GM19023 (cell line): ENCODE measurements around the gene ACVR1B.
"Not testable (repeated sequence)": the region's sequence is repeated elsewhere in the genome, so short reads cannot be mapped to it uniquely, and the experiment has no call there.

Source experiments
- ATAC-seq: cut with Tn5 transposase; IDR thresholded peaks from one replicate; pipeline ENCODE4 v1.9.1; 2021; ENCODE audit warnings: mild to moderate bottlenecking, moderate library complexity; ENCODE audit not compliant: unreplicated experiment

ACVR1B gene

GRCh38 chr12:51969643-51970042 lies 18.1 kb downstream of the ACVR1B start:
- ATAC-seq, result no peak

GRCh38 chr12:51970904-51971646 lies 19.6 kb downstream of the ACVR1B start:
- peak; percentile 94 for ATAC-seq

- no peak for ATAC-seq
These were observed 20.4 kb downstream of the ACVR1B start for GRCh38 chr12:51971679-51972421.

- no peak for ATAC-seq
These were observed 20.9 kb downstream of the ACVR1B start for GRCh38 chr12:51972422-51972812.

GRCh38 chr12:51972849-51973273 lies 21.4 kb downstream of the ACVR1B start:
- no peak for ATAC-seq

GRCh38 chr12:51973560-51973959 lies 22.1 kb downstream of the ACVR1B start:
- ATAC-seq, result no peak

GRCh38 chr12:51974646-51975045 lies 23.1 kb downstream of the ACVR1B start:
- ATAC-seq, result no peak

- ATAC-seq, result no peak
These were observed 23.7 kb downstream of the ACVR1B start for GRCh38 chr12:51975196-51975595.

- no peak for ATAC-seq
These were observed 25.1 kb downstream of the ACVR1B start for GRCh38 chr12:51976376-51977160.

- ATAC-seq, result no peak
These were observed 25.8 kb downstream of the ACVR1B start for GRCh38 chr12:51977320-51977753.

- not testable (repeated sequence) for ATAC-seq
These were observed 27.8 kb downstream of the ACVR1B start for GRCh38 chr12:51979306-51979705.

- ATAC-seq, result peak; percentile 70
These were observed 28.7 kb downstream of the ACVR1B start for GRCh38 chr12:51980051-51980808.

GRCh38 chr12:51980809-51981127 lies 29.3 kb downstream of the ACVR1B start:
- ATAC-seq, result no peak

GRCh38 chr12:51984657-51985056 lies 33.2 kb downstream of the ACVR1B start:
- ATAC-seq, result no peak

GRCh38 chr12:51985154-51985835 lies 33.8 kb downstream of the ACVR1B start:
- no peak for ATAC-seq

GRCh38 chr12:51986834-51987233 lies 35.3 kb downstream of the ACVR1B start:
- ATAC-seq, result no peak

- no peak for ATAC-seq
These were observed 40.7 kb downstream of the ACVR1B start for GRCh38 chr12:51992246-51992645.

GRCh38 chr12:51994539-51994820 lies 43.0 kb downstream of the ACVR1B start:
- no peak for ATAC-seq

- ATAC-seq, result no peak
These were observed 43.5 kb downstream of the ACVR1B start for GRCh38 chr12:51994959-51995358.

GRCh38 chr12:51997136-51997535 lies 45.6 kb downstream of the ACVR1B start:
- ATAC-seq, result no peak
